DND-41 (cell line): ENCODE measurements around the gene PKD2.

Experiments used
- ATAC-seq: fragments of 200-7000 bp; cut with Tn5 transposase; 3 replicates; pipeline ENCODE4 v1.9.1; 2021; ENCODE audit warnings: low read depth; ENCODE audit not compliant: insufficient read depth
- DNase-seq: peaks from one replicate; pipeline ENCODE4 v3.0.0-alpha.2; 2020
- H2AFZ ChIP-seq: 2 replicates; pipeline ENCODE4 v1.6.0; 2012; ENCODE audit warnings: low read depth, low read length
- H3K27ac ChIP-seq: 2 replicates; pipeline ENCODE4 v1.5.1; 2012; ENCODE audit warnings: low read length, inconsistent platforms
- H3K27me3 ChIP-seq: fragments of 200-600 bp; sonication (generic); 2 replicates; pipeline ENCODE4 v1.6.0; 2012; ENCODE audit warnings: low read length, mild to moderate bottlenecking, inconsistent platforms; ENCODE audit not compliant: insufficient read depth, poor library complexity
- H3K36me3 ChIP-seq: 2 replicates; pipeline ENCODE4 v1.5.1; 2012; ENCODE audit warnings: low read length, inconsistent platforms; ENCODE audit not compliant: insufficient read depth
- H3K4me1 ChIP-seq: 2 replicates; pipeline ENCODE4 v1.5.1; 2012; ENCODE audit warnings: mild to moderate bottlenecking, low read length; ENCODE audit not compliant: insufficient read depth
- H3K4me2 ChIP-seq: 2 replicates; pipeline ENCODE4 v1.6.0; 2012; ENCODE audit warnings: mild to moderate bottlenecking, moderate library complexity, low read length, inconsistent platforms; ENCODE audit not compliant: insufficient read depth
- H3K4me3 ChIP-seq, 2 experiments: fragments of 200-600 bp in 1 of 2; shearing (Covaris generic) in 1 of 2; 2 replicates each; pipeline ENCODE4 v1.5.1; 2012 to 2016; ENCODE audit warnings: inconsistent platforms in 2 of 2, low read length in 2 of 2, mild to moderate bottlenecking in 2 of 2, low read depth in 1 of 2, moderate library complexity in 1 of 2
- H3K79me2 ChIP-seq: 2 replicates; pipeline ENCODE4 v1.6.0; 2012; ENCODE audit warnings: low read length, inconsistent platforms; ENCODE audit not compliant: insufficient read depth
- H3K9ac ChIP-seq: 2 replicates; pipeline ENCODE4 v1.6.0; 2012; ENCODE audit warnings: low read depth, mild to moderate bottlenecking, inconsistent platforms, low read length, moderate library complexity
- H3K9me3 ChIP-seq: 2 replicates; pipeline ENCODE4 v1.5.1; 2012; ENCODE audit warnings: low read length, moderate library complexity, mild to moderate bottlenecking, inconsistent platforms; ENCODE audit not compliant: insufficient read depth, severe bottlenecking
- H4K20me1 ChIP-seq: 2 replicates; pipeline ENCODE4 v1.6.0; 2012; ENCODE audit warnings: low read length; ENCODE audit not compliant: insufficient read depth
- EZH2 ChIP-seq: IDR thresholded peaks from 3 replicates; pipeline ENCODE4 v1.6.1; 2012; ENCODE audit warnings: borderline replicate concordance, low read depth, mild to moderate bottlenecking, moderate library complexity, low read length, inconsistent platforms; ENCODE audit not compliant: severe bottlenecking
- TF ChIP-seq, protein P1 (sequence below): IDR thresholded peaks from 2 replicates; pipeline ENCODE4 v1.5.1; 2012; ENCODE audit warnings: borderline replicate concordance, low read length, moderate library complexity, mild to moderate bottlenecking; ENCODE audit not compliant: poor library complexity, severe bottlenecking; ENCODE audit errors: extremely low read depth

PKD2 gene

DNA sequence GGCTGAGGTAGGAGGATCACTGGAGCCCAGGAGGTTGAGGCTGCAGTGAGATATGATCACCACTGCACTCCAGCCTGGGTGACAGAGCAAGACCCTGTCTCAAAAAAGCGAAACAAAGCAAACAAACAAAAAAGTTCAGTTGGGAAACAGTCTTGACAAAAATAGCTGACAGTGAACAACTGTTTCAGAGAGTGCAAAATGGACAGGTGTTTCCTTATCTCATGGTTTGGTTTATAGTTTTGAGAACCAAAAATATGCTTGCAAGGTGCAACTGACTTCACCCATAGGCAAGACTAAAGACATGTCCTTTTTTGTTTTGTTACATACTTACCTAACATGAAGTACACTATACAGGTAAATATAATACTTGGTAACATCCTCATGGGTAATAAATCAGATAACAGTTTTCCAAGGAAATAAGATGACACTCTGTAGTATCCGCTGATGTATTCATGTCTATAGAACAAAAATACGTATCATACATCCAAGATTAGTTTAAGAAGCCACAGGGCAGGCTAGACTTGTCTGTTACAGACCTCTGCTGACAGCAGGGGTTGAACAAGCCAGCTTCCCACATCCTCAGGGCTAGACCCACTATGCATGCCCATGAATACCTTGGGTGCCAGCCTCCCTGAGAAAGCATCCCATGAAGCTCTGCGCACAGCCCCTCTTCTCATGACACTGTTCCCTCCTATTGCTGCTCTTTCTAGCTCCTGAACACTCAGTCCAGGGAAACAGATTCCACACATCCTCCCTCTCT is 91.7 kb downstream of the PKD2 start:
- H3K36me3 ChIP-seq = no peaks in the 10 kb centered on the region
- TF ChIP-seq EZH2 = no peak
- TF ChIP-seq, protein P1, sequence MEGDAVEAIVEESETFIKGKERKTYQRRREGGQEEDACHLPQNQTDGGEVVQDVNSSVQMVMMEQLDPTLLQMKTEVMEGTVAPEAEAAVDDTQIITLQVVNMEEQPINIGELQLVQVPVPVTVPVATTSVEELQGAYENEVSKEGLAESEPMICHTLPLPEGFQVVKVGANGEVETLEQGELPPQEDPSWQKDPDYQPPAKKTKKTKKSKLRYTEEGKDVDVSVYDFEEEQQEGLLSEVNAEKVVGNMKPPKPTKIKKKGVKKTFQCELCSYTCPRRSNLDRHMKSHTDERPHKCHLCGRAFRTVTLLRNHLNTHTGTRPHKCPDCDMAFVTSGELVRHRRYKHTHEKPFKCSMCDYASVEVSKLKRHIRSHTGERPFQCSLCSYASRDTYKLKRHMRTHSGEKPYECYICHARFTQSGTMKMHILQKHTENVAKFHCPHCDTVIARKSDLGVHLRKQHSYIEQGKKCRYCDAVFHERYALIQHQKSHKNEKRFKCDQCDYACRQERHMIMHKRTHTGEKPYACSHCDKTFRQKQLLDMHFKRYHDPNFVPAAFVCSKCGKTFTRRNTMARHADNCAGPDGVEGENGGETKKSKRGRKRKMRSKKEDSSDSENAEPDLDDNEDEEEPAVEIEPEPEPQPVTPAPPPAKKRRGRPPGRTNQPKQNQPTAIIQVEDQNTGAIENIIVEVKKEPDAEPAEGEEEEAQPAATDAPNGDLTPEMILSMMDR = no peak
- no peak overlapping the region for H2AFZ ChIP-seq
- H3K4me1 ChIP-seq = no peaks in the 10 kb centered on the region
- ATAC-seq = no peak
- no peaks in the 10 kb centered on the region for H3K9me3 ChIP-seq
- H3K79me2 ChIP-seq = no peaks in the 10 kb centered on the region
- no peaks in the 10 kb centered on the region for H4K20me1 ChIP-seq
- H3K4me3 ChIP-seq = no peak overlapping the region
- no peak for DNase-seq
- no peak overlapping the region for H3K9ac ChIP-seq
- H3K27ac ChIP-seq = no peak overlapping the region
- H3K4me2 ChIP-seq = no peak overlapping the region
- H3K27me3 ChIP-seq = no peaks in the 10 kb centered on the region

DNA sequence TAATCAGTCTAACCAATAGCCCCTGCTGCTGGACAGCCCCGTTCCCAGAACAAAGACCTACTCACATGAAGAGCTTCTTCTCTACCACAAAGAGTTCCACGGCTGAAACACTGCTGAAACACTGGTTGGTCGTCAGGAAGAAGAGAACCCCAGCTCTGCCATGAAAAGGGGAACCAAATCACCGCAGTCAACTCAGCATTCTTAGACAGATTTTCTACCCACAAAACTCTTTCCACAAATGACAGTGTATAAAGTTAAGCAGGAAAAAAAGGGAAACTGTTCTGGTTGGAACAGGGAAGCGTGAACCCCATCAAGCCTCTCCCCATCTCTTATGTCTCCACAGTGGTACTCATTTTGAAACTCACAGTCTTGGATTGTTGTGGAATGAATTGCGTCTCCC is 93.7 kb downstream of the PKD2 start:
- TF ChIP-seq, protein P1 = no peak
- no peak for TF ChIP-seq EZH2
- Histone ChIP-seq H3K4me2 (no peak overlapping the region), H4K20me1 (no peaks in the 10 kb centered on the region), H2AFZ (no peak overlapping the region), H3K9ac (no peak overlapping the region), H3K27me3 (no peaks in the 10 kb centered on the region), H3K36me3 (no peaks in the 10 kb centered on the region), H3K4me3 (no peak overlapping the region), H3K27ac (no peak overlapping the region), H3K9me3 (no peaks in the 10 kb centered on the region), H3K79me2 (no peaks in the 10 kb centered on the region), H3K4me1 (no peaks in the 10 kb centered on the region)
- no peak for DNase-seq
- no peak for ATAC-seq

DNA sequence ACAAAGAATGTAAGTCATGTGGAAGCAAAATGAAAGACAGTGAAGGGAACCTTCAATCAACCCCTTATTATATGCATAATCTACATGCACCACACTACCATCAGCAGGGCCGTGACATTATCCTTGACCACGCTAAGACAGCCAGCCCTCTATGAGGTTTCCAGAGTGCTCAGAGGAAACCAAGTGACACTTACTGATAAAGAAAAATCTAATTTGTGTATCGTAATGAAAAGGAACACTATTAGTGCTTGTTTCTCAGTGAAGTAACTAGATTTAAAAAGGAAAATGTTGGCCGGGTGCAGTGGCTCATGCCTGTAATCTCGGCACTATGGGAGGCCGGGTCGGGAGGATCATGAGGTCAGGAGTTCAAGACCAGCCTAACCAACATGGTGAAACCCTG is 94.6 kb downstream of the PKD2 start:
- H3K4me2 ChIP-seq = no peak overlapping the region
- no peaks in the 10 kb centered on the region for H3K79me2 ChIP-seq
- no peaks in the 10 kb centered on the region for H3K27me3 ChIP-seq
- no peaks in the 10 kb centered on the region for H3K9me3 ChIP-seq
- no peaks in the 10 kb centered on the region for H3K4me1 ChIP-seq
- no peaks in the 10 kb centered on the region for H3K36me3 ChIP-seq
- no peak overlapping the region for H2AFZ ChIP-seq
- DNase-seq (no peak), ATAC-seq (no peak)
- H4K20me1 ChIP-seq = no peaks in the 10 kb centered on the region
- no peak overlapping the region for H3K27ac ChIP-seq
- TF ChIP-seq, protein P1 = no peak
- no peak for TF ChIP-seq EZH2
- H3K9ac ChIP-seq = no peak overlapping the region
- H3K4me3 ChIP-seq = no peak overlapping the region
